ENCODE measurements around the gene GPR137B. TPM values are rescaled to one million over a fixed set of nuclear protein-coding genes. Genes with fewer than 3 reads are reported as not detected.

Gene GPR137B
- total and polyA plus RNA-seq, 2 of the 8 experiments (the other 6 are each of a cell fraction or from before 2014, with no cell fraction given) = 6.9 to 7.7 TPM

- H3K4ac ChIP-seq (replicated peaks; ENCODE audit: insufficient read length, low read depth, low read length) = no peak overlapping the region
- H2BK12ac ChIP-seq (ENCODE audit: low read depth, low read length) = no peak overlapping the region
- H3K36me3 ChIP-seq (ENCODE audit: control insufficient read depth in 2 of 4, insufficient read depth in 4 of 4, low read length in 3 of 4) = no peaks in the 10 kb centered on the region
- no peak overlapping the region for H2BK15ac ChIP-seq (ENCODE audit: low read length)
- no peaks in the 10 kb centered on the region for H3K27me3 ChIP-seq (replicated peaks in 1 of 4; ENCODE audit: control insufficient read depth in 3 of 4, extremely low read depth in 1 of 4, insufficient read depth in 3 of 4, low read length in 3 of 4)
- CTCF ChIA-PET (ENCODE audit: partially characterized antibody) = interaction anchor here (0.9 to 8.6 kb wide), 13 partner anchors 19 to 435 kb away, joined by 3 to 61 read pairs (median 5); no protein-coding TSS in a partner anchor
- WGBS, 2 experiments (ENCODE audit: extremely low coverage in 1 of 2, insufficient coverage in 1 of 2, insufficient read length in 1 of 2, insufficient replicate concordance in 2 of 2, low coverage in 1 of 2, low lambda C conversion rate in 2 of 2, missing lambda C conversion rate in 1 of 2) = 86% methylated on average over 7 of the region's 7 CpGs; no CpG with 5 or more reads in 1 of the 2 experiments
- no peaks in the 10 kb centered on the region for H3K79me2 ChIP-seq (ENCODE audit: control insufficient read depth in 1 of 2, insufficient read depth in 2 of 2, low read length in 2 of 2)
- no peak overlapping the region for H2BK120ac ChIP-seq (replicated peaks; ENCODE audit: low read depth, low read length)
- no peak overlapping the region for H2BK5ac ChIP-seq (ENCODE audit: low read depth, low read length)
- H4K91ac ChIP-seq (replicated peaks; ENCODE audit: insufficient read length, low read length) = no peak overlapping the region
- H3K18ac ChIP-seq (ENCODE audit: extremely low read depth, low read length) = no peak overlapping the region
- FAIRE-seq (no peak), DNase-seq (ENCODE audit: low read depth in 1 of 2, low spot score in 2 of 2) (no peak)
- peaks cover 0 to 3% (median 2%) of the 10 kb centered on the region in 4 experiments; a peak in 5 of 7 replicates for H3K4me1 ChIP-seq (replicated peaks in 1 of 4; ENCODE audit: control insufficient read depth in 3 of 4, insufficient read depth in 4 of 4, low read length in 3 of 4)
- no peak overlapping the region for H2BK20ac ChIP-seq (ENCODE audit: low read length)
- no peak overlapping the region for H2AFZ ChIP-seq (ENCODE audit: low read length)
- H2AK5ac ChIP-seq (ENCODE audit: low read depth, low read length) = no peak overlapping the region
- no peak overlapping the region for H3K27ac ChIP-seq (ENCODE audit: low read depth, low read length)
- no peak overlapping the region for H4K8ac ChIP-seq (ENCODE audit: extremely low read depth, insufficient read depth, low read length)
- H3K56ac ChIP-seq (replicated peaks; ENCODE audit: insufficient read length, low read depth, low read length) = no peak overlapping the region
- H3K4me3 ChIP-seq (ENCODE audit: extremely low read depth in 1 of 4, insufficient read depth in 2 of 4, low read depth in 3 of 4, low read length in 4 of 4) = no peak overlapping the region
- no peaks in the 10 kb centered on the region for H3K23me2 ChIP-seq (ENCODE audit: low read depth, low read length)
- no peak overlapping the region for H3K4me2 ChIP-seq (ENCODE audit: insufficient read depth in 1 of 2, low read depth in 2 of 2, low read length in 2 of 2)
- H3K14ac ChIP-seq (ENCODE audit: insufficient read length) = no peak overlapping the region
- no peaks in the 10 kb centered on the region for H3K9me3 ChIP-seq (ENCODE audit: insufficient read depth in 2 of 2, low read depth in 1 of 2, low read length in 1 of 2)
- H3K23ac ChIP-seq (ENCODE audit: insufficient read length) = no peak overlapping the region
- no peaks in the 10 kb centered on the region for H3K79me1 ChIP-seq (ENCODE audit: low read depth, low read length)
- TF ChIP-seq ATF3 (IDR thresholded peaks at IDR 0.05; ENCODE audit: insufficient read depth, low read depth, low read length) = no peak
- no peak for TF ChIP-seq SAP30 (IDR thresholded peaks at IDR 0.05; ENCODE audit: insufficient read depth, insufficient replicate concordance, low read length)
- no peak for TF ChIP-seq BACH1 (IDR thresholded peaks at IDR 0.05; ENCODE audit: low read length)
- TF ChIP-seq CEBPB (IDR thresholded peaks at IDR 0.05; ENCODE audit: low read depth, low read length) = peak; percentile 35; the same call in 1 of the 2 replicates
- no peak for TF ChIP-seq CTCF (IDR thresholded peaks at IDR 0.05; ENCODE audit: control extremely low read depth in 1 of 3, insufficient read depth in 1 of 3, low read depth in 1 of 3, low read length in 3 of 3)
- H4K5ac ChIP-seq (ENCODE audit: insufficient read length, low read depth, low read length) = no peak overlapping the region
- H4K20me1 ChIP-seq (replicated peaks in 1 of 2; ENCODE audit: control insufficient read depth in 1 of 2, insufficient read depth in 2 of 2, low read length in 2 of 2) = no peaks in the 10 kb centered on the region
- POLR2A ChIA-PET (ENCODE audit: partially characterized antibody) = no interaction called here
- no peak overlapping the region for H3K9ac ChIP-seq (replicated peaks in 1 of 4; ENCODE audit: extremely low read depth in 1 of 4, low read depth in 3 of 4, low read length in 3 of 4)
Measured at GRCh38 chr1:236108027-236108648, 34.2 kb upstream of the GPR137B start.
